HG02678 (cell line): ENCODE measurements around the gene FGD3.

Experiments used
- ATAC-seq: cut with Tn5 transposase; IDR thresholded peaks from one replicate; pipeline ENCODE4 v1.9.1; 2021; ENCODE audit warnings: mild to moderate bottlenecking, moderate library complexity; ENCODE audit not compliant: unreplicated experiment

FGD3 gene

GRCh38 chr9:93068956-93069355, 121.6 kb downstream of the FGD3 start:
- no peak for ATAC-seq

- ATAC-seq: no peak
Measured at GRCh38 chr9:93071464-93071863, 124.1 kb downstream of the FGD3 start.

DNA sequence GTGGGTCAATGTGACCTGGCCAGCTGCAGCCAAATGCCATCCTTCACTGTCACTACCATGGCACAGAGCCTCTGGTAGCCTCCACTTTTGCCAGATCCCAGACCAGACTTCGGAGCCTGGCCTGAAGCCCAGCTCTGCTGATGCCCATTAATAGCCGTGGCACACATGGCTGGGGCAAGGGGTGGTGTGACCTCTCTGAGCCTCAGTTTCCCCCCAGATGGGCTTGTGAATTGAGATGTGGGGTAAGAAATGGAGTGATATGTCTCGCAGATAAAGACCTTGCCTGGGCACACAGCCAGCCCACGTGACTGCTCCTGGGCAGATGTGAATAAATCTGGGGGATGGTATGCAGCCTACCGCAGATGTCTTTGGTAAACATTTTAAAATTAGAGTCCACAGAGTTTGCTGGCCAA, 125.1 kb downstream of the FGD3 start:
- no peak for ATAC-seq

- ATAC-seq: no peak
Measured at GRCh38 chr9:93076101-93076791, 128.9 kb downstream of the FGD3 start.

DNA sequence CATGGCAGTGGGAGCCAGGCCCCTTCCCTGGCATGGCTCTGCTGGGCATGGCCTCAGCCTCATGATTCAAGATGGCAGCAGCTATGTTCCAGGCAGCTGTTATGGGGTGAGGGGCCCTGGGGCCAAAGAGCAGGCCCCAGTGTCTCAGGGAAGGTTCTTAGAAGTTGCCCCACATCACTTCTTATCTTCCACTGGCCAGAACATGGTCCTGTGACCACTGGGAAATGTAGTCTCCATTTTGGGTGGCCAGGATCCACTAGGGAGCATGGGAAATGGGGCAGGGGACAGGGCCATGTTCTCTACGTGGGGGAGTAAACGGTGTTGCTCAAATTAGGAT, 129.4 kb downstream of the FGD3 start:
- no peak for ATAC-seq

GRCh38 chr9:93077367-93077766, 130.0 kb downstream of the FGD3 start:
- ATAC-seq: no peak

DNA sequence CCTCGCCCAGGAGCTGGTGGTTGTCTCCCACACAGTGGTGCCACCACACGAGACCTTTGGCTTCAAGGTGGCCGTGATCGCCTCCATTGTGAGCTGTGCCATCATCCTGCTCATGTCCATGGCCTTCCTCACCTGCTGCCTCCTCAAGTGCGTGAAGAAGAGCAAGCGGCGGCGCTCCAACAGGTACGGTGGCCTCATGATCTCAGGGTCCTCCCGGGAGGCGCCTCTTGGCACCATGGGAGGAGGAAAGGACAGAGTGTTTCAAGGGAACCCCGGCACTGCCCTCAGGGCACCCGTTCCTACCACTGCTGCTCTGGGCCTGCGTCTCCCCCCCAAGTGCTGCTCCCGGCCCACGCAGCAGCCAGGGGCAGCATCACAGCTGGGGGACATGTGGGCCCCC, 130.5 kb downstream of the FGD3 start:
- no peak for ATAC-seq

DNA sequence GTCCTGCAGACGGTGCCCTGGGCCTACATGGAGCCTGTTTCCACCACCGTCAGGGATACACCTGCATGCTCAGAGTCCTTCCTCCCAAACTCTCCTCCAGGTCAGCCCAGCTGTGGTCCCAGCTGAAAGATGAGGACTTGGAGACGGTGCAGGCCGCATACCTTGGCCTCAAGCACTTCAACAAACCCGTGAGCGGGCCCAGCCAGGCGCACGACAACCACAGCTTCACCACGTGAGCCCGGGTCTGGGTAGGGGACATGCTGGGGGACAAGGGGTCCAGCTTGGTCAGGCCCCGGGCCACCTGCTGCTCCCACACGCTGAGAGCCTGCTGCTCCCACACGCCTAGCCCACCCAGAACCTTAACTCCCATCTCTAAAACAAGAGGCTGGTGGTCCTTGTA, 132.0 kb downstream of the FGD3 start:
- ATAC-seq: no peak

- ATAC-seq: no peak
Measured at GRCh38 chr9:93080406-93080805, 133.1 kb downstream of the FGD3 start.

GRCh38 chr9:93081081-93081529, 133.8 kb downstream of the FGD3 start:
- ATAC-seq: no peak

- ATAC-seq: no peak
Measured at GRCh38 chr9:93081931-93082330, 134.6 kb downstream of the FGD3 start.

DNA sequence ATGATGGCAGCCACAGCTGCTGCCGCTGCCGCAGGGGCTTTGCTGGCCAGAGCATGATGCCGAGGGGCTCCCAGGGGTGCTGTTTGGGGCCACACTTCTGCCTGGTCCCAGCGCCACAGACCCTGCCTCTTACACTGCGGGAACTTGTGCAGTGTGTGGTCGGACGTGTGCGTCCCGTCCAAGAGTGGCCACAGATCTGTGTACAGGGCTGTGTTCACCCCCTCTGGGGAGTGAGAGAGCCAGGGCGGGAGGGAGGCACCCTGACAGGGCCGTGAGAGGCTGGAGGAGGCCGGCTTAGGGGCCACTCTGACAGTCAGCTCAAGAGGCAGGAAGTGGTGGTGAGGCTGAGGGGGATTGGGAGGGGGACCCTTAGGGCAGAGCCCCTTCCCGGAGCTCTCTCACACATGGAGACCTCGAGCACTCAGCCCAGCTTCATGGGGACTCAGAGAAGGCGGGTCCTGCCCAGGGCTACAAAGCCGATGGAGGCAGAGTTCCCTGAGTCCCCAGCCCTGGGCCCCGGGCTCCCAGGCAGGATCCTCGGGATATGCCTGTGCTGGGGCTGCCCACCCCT, 135.6 kb downstream of the FGD3 start:
- ATAC-seq: no peak

GRCh38 chr9:93083592-93084470, 136.5 kb downstream of the FGD3 start:
- ATAC-seq: no peak

- no peak for ATAC-seq
Measured at GRCh38 chr9:93084471-93084881, 137.2 kb downstream of the FGD3 start.

- ATAC-seq: no peak
Measured at GRCh38 chr9:93085676-93086075, 138.4 kb downstream of the FGD3 start.
